ENCODE results near the gene UNC5C. TPM values are rescaled to one million over a fixed set of nuclear protein-coding genes. Genes with fewer than 3 reads are reported as not detected.

The UNC5C gene
- total and polyA plus RNA-seq, 10 of the 15 experiments (the other 5 are each of a cell fraction or from before 2014, with no cell fraction given) = 0.02 to 2.0 (median 0.15) TPM; not detected in 1

DNA sequence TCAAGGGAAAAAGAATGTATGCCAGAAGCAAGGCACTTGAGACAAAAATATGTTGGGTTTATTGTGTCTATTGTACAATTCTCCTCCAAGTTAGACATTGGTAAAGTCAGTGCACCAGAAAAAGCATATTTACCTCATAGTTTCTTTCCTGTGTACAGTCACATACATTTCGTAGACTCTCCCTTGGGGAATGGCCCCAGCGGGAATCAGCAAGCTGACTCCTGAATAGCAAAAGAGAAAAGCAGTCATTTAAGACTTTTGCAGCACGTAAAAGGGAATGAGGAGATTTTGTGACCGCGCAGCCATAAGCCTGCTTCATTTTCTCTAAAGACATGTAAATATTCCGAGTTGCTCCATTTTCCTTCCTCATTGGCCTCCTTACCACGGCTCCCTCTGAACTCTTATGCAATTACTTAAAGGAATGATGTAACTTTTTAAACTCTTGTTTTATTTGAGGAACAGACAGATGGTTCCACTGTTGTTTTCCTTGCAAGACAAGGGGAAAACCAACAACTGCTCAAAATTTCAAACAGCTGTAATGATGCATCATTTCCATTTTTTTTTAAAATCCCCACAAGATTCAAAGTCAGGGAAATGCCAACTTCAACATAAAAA, 332.7 kb downstream of the UNC5C start:
- BruUV-seq (replicated peaks) = no TSS peak

More for the DNA sequence above, 332.7 kb downstream of the UNC5C start:
- Histone ChIP-seq H4K20me1 (ENCODE audit: control insufficient read depth, insufficient read depth) (no peaks in the 10 kb centered on the region), H3K9me3 (replicated peaks; ENCODE audit: control insufficient read depth, insufficient read depth, low read length) (no peaks in the 10 kb centered on the region), H3K79me2 (ENCODE audit: control insufficient read depth, insufficient read depth, low read length) (no peaks in the 10 kb centered on the region), H3K27ac (ENCODE audit: control insufficient read depth, insufficient read depth) (no peak overlapping the region), H2AFZ (ENCODE audit: control insufficient read depth, low read depth, low read length) (no peak overlapping the region), H3K4me1 (ENCODE audit: control insufficient read depth, insufficient read depth, low read length) (no peaks in the 10 kb centered on the region), H3K36me3 (ENCODE audit: control insufficient read depth in 2 of 2, insufficient read depth in 2 of 2, low read length in 1 of 2) (no peaks in the 10 kb centered on the region), H3K9ac (ENCODE audit: control insufficient read depth, insufficient read depth, low read length) (no peak overlapping the region), H3K27me3 (replicated peaks in 1 of 2; ENCODE audit: control insufficient read depth in 2 of 2, insufficient read depth in 2 of 2, low read length in 1 of 2) (no peaks in the 10 kb centered on the region), H3K4me2 (ENCODE audit: control insufficient read depth, insufficient read depth) (no peak overlapping the region), H3K4me3 (no peak overlapping the region)
- 40% methylated on average over 7 of the region's 7 CpGs for WGBS (ENCODE audit: insufficient coverage, insufficient replicate concordance, low lambda C conversion rate, missing lambda C conversion rate)
- DNase-seq (ENCODE audit: low read depth, low spot score) (no peak), ATAC-seq (no peak), FAIRE-seq (no peak)
- ChIA-PET RAD21 (ENCODE audit: unreplicated experiment) (no interaction called here), POLR2A (no interaction called here), SMC1A (ENCODE audit: uncharacterized antibody, unreplicated experiment) (interaction anchor here (0.6 kb wide), 1 partner anchor 11 kb away, joined by 3 read pairs; no protein-coding TSS in a partner anchor), CTCF (interaction anchor here (0.7 to 1.0 kb wide), 2 partner anchors 31 to 72 kb away, joined by 3 to 4 read pairs; no protein-coding TSS in a partner anchor)
- in situ Hi-C loops (cut with MboI) (no loop called here), intact Hi-C loops (cut with micrococcal nuclease; ENCODE audit: unreplicated experiment) (no loop called here)
- TF ChIP-seq NFYB (IDR thresholded peaks at IDR 0.05; ENCODE audit: insufficient read depth, low read depth, low read length) (no peak), FOXK2 (IDR thresholded peaks at IDR 0.05) (no peak), TCF12 (IDR thresholded peaks at IDR 0.05; ENCODE audit: low read depth, low read length) (no peak), YY1 (IDR thresholded peaks at IDR 0.05; ENCODE audit: low read depth, low read length) (no peak), ZBED1 (IDR thresholded peaks at IDR 0.05; ENCODE audit: borderline replicate concordance) (no peak), NKRF (conservative IDR thresholded peaks at IDR 0.05) (no peak), ASH2L (IDR thresholded peaks at IDR 0.05; ENCODE audit: borderline replicate concordance, low read depth) (no peak), RAD21 (IDR thresholded peaks at IDR 0.05; ENCODE audit: insufficient read depth, low read depth, low read length) (no peak), ZNF217 (IDR thresholded peaks at IDR 0.05) (no peak)
- TF ChIP-seq, protein P1, sequence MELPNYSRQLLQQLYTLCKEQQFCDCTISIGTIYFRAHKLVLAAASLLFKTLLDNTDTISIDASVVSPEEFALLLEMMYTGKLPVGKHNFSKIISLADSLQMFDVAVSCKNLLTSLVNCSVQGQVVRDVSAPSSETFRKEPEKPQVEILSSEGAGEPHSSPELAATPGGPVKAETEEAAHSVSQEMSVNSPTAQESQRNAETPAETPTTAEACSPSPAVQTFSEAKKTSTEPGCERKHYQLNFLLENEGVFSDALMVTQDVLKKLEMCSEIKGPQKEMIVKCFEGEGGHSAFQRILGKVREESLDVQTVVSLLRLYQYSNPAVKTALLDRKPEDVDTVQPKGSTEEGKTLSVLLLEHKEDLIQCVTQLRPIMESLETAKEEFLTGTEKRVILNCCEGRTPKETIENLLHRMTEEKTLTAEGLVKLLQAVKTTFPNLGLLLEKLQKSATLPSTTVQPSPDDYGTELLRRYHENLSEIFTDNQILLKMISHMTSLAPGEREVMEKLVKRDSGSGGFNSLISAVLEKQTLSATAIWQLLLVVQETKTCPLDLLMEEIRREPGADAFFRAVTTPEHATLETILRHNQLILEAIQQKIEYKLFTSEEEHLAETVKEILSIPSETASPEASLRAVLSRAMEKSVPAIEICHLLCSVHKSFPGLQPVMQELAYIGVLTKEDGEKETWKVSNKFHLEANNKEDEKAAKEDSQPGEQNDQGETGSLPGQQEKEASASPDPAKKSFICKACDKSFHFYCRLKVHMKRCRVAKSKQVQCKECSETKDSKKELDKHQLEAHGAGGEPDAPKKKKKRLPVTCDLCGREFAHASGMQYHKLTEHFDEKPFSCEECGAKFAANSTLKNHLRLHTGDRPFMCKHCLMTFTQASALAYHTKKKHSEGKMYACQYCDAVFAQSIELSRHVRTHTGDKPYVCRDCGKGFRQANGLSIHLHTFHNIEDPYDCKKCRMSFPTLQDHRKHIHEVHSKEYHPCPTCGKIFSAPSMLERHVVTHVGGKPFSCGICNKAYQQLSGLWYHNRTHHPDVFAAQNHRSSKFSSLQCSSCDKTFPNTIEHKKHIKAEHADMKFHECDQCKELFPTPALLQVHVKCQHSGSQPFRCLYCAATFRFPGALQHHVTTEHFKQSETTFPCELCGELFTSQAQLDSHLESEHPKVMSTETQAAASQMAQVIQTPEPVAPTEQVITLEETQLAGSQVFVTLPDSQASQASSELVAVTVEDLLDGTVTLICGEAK (IDR thresholded peaks at IDR 0.05; ENCODE audit: borderline replicate concordance) = no peak

All from GM12878 (cell line).